ENCODE data around the gene FBXL15. TPM values are rescaled to one million over a fixed set of nuclear protein-coding genes. Genes with fewer than 3 reads are reported as not detected.

FBXL15 gene
- total RNA-seq, 1 experiment from 2014 or later, result 24.6 TPM

GRCh38 chr10:102421757-102422512, 1.3 kb downstream of the FBXL15 start (continued):
- TF ChIP-seq AR (CRISPR knock-in tag; IDR thresholded peaks at IDR 0.05) (no peak), SP1 (CRISPR knock-in tag; conservative IDR thresholded peaks at IDR 0.05) (no peak), FOXJ3 (CRISPR knock-in tag; IDR thresholded peaks at IDR 0.05; ENCODE audit: borderline replicate concordance) (no peak), ZNF281 (CRISPR knock-in tag; IDR thresholded peaks at IDR 0.05) (peak; percentile 31; the same call in 1 of the 2 replicates), E2F1 (CRISPR knock-in tag; IDR thresholded peaks at IDR 0.05) (no peak), ELF4 (CRISPR knock-in tag; IDR thresholded peaks at IDR 0.05; ENCODE audit: low read depth) (no peak), ESRRA (CRISPR knock-in tag; IDR thresholded peaks at IDR 0.05; ENCODE audit: borderline replicate concordance) (no peak), PREB (CRISPR knock-in tag; IDR thresholded peaks at IDR 0.05; ENCODE audit: borderline replicate concordance) (no peak), GTF2I (CRISPR knock-in tag; conservative IDR thresholded peaks at IDR 0.05) (no peak)

- H3K27me3 Mint-ChIP-seq (ENCODE audit: low read depth), result peaks cover 8% of the 10 kb centered on the region
- peaks cover 9% of the 10 kb centered on the region; the same call in 1 of the 2 replicates for H3K36me3 Mint-ChIP-seq
- peak; percentile 85 for DNase-seq (ENCODE audit: low spot score)
- H3K27ac Mint-ChIP-seq, result no peak overlapping the region; the same call in 1 of the 2 replicates
- peaks cover 16% of the 10 kb centered on the region for H3K4me1 Mint-ChIP-seq
- H3K4me3 Mint-ChIP-seq, result peak overlapping the region; percentile 98
- CTCF ChIA-PET, result interaction anchor here (0.7 to 6.7 kb wide), 18 partner anchors 9 to 253 kb away, joined by 3 to 68 read pairs (median 24); partner anchors contain the start of genes ACTR1A, C10orf95, CUEDC2 and GBF1
- POLR2A ChIA-PET, result interaction anchor here (0.8 to 5.0 kb wide), 5 partner anchors 9 to 51 kb away, joined by 3 to 34 read pairs (median 26); partner anchors contain the start of genes C10orf95 and CUEDC2
- peak; percentile 17 for ATAC-seq
- H3K9me3 Mint-ChIP-seq, result no peaks in the 10 kb centered on the region
- TF ChIP-seq E2F1 (CRISPR knock-in tag; IDR thresholded peaks at IDR 0.05), result no peak
- TF ChIP-seq ZNF416 (CRISPR knock-in tag; IDR thresholded peaks at IDR 0.05), result no peak
- TF ChIP-seq MYBL2 (CRISPR knock-in tag; IDR thresholded peaks at IDR 0.05), result peak; percentile 54; the same call in 1 of the 2 replicates
- TF ChIP-seq IRF1 (CRISPR knock-in tag; IDR thresholded peaks at IDR 0.05), result no peak
- TF ChIP-seq USF1 (CRISPR knock-in tag; IDR thresholded peaks at IDR 0.05), result peak; percentile 57
- TF ChIP-seq SP1 (CRISPR knock-in tag; conservative IDR thresholded peaks at IDR 0.05), result peak; percentile 75
- TF ChIP-seq FOXP1 (CRISPR knock-in tag; IDR thresholded peaks at IDR 0.05; ENCODE audit: borderline replicate concordance), result peak; percentile 75
- peak; percentile 90 for TF ChIP-seq ZBTB21 (CRISPR knock-in tag; IDR thresholded peaks at IDR 0.05; ENCODE audit: borderline replicate concordance)
- TF ChIP-seq ESRRA (CRISPR knock-in tag; IDR thresholded peaks at IDR 0.05; ENCODE audit: borderline replicate concordance), result 0 out of 2 replicates have a peak, but pooled peaks have one; percentile 40
- no peak for TF ChIP-seq SMAD4 (CRISPR knock-in tag; IDR thresholded peaks at IDR 0.05)
- no peak for TF ChIP-seq RELA (CRISPR knock-in tag; IDR thresholded peaks at IDR 0.05; ENCODE audit: borderline replicate concordance)
- peak; percentile 98 for TF ChIP-seq ZNF121 (CRISPR knock-in tag; IDR thresholded peaks at IDR 0.05)
- TF ChIP-seq CTCF (IDR thresholded peaks at IDR 0.05), result peak; percentile 22; the same call in 1 of the 2 replicates
Observed at GRCh38 chr10:102422545-102423129, 2.0 kb downstream of the FBXL15 start.

Data from WTC11 (cell line).